Measurements from ENCODE around the gene PRUNE2. TPM values are rescaled to one million over a fixed set of nuclear protein-coding genes. Genes with fewer than 3 reads are reported as not detected.

The PRUNE2 gene
- total RNA-seq, 1 experiment from 2014 or later = 0.59 TPM

GRCh38 chr9:76926846-76927245 lies 20.9 kb upstream of the PRUNE2 start:
- Histone ChIP-seq H3K4me1 (ENCODE audit: control insufficient read depth in 1 of 2, insufficient read depth in 2 of 2, low read length in 2 of 2) (no peaks in the 10 kb centered on the region), H3K9ac (ENCODE audit: low read length) (no peak overlapping the region), H3K9me3 (ENCODE audit: control insufficient read depth in 1 of 2, insufficient read depth in 1 of 2, low read depth in 1 of 2, low read length in 2 of 2) (peaks cover 0 to 3% of the 10 kb centered on the region in 2 experiments; a peak in 1 of 4 replicates), H2AFZ (ENCODE audit: low read depth, low read length, poor library complexity, severe bottlenecking) (no peak overlapping the region), H3K4me2 (ENCODE audit: low read length) (no peak overlapping the region), H3K79me2 (ENCODE audit: insufficient read depth, low read length) (no peaks in the 10 kb centered on the region), H3K36me3 (ENCODE audit: control insufficient read depth in 1 of 2, insufficient read depth in 2 of 2, low read length in 2 of 2) (no peaks in the 10 kb centered on the region), H4K20me1 (ENCODE audit: insufficient read depth) (no peaks in the 10 kb centered on the region), H3K9me2 (ENCODE audit: insufficient read depth) (no peaks in the 10 kb centered on the region), H3K27ac (ENCODE audit: low read depth, low read length) (no peak overlapping the region), H3K27me3 (ENCODE audit: insufficient read depth, low read length) (no peaks in the 10 kb centered on the region), H3K4me3 (replicated peaks in 1 of 2; ENCODE audit: low read depth in 1 of 2, low read length in 2 of 2) (no peak overlapping the region)
- POLR2A ChIA-PET = no interaction called here
- TF ChIP-seq SIN3A (IDR thresholded peaks at IDR 0.05; ENCODE audit: low read depth) = no peak
- TF ChIP-seq FOSL1 (IDR thresholded peaks at IDR 0.05; ENCODE audit: low read depth) = no peak
- TF ChIP-seq ELF1 (IDR thresholded peaks at IDR 0.05; ENCODE audit: borderline replicate concordance, low read depth) = no peak
- TF ChIP-seq YY1 (IDR thresholded peaks at IDR 0.05; ENCODE audit: extremely low read depth, insufficient replicate concordance, low read depth, low read length) = no peak
- no peak for TF ChIP-seq EZH2phosphoT487 (IDR thresholded peaks at IDR 0.05; ENCODE audit: borderline replicate concordance)
- TF ChIP-seq POLR2AphosphoS5 (IDR thresholded peaks at IDR 0.05; ENCODE audit: low read depth, low read length) = no peak
- TF ChIP-seq EGR1 (IDR thresholded peaks at IDR 0.05; ENCODE audit: low read depth) = no peak
- TF ChIP-seq CBX3 (IDR thresholded peaks at IDR 0.05; ENCODE audit: low read depth) = no peak
- no peak for TF ChIP-seq CEBPB (IDR thresholded peaks at IDR 0.05; ENCODE audit: low read depth)
- TF ChIP-seq TCF7L2 (IDR thresholded peaks at IDR 0.05; ENCODE audit: borderline replicate concordance, extremely low read depth, insufficient read depth, insufficient read length) = no peak
- no peak for TF ChIP-seq POLR2A (IDR thresholded peaks at IDR 0.05; ENCODE audit: borderline replicate concordance, extremely low read depth, insufficient read depth, insufficient read length)
- TF ChIP-seq, protein P1, sequence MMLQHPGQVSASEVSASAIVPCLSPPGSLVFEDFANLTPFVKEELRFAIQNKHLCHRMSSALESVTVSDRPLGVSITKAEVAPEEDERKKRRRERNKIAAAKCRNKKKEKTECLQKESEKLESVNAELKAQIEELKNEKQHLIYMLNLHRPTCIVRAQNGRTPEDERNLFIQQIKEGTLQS (IDR thresholded peaks at IDR 0.05) = no peak
- no peak for TF ChIP-seq RAD21 (IDR thresholded peaks at IDR 0.05; ENCODE audit: low read depth)
- TF ChIP-seq, protein P2, sequence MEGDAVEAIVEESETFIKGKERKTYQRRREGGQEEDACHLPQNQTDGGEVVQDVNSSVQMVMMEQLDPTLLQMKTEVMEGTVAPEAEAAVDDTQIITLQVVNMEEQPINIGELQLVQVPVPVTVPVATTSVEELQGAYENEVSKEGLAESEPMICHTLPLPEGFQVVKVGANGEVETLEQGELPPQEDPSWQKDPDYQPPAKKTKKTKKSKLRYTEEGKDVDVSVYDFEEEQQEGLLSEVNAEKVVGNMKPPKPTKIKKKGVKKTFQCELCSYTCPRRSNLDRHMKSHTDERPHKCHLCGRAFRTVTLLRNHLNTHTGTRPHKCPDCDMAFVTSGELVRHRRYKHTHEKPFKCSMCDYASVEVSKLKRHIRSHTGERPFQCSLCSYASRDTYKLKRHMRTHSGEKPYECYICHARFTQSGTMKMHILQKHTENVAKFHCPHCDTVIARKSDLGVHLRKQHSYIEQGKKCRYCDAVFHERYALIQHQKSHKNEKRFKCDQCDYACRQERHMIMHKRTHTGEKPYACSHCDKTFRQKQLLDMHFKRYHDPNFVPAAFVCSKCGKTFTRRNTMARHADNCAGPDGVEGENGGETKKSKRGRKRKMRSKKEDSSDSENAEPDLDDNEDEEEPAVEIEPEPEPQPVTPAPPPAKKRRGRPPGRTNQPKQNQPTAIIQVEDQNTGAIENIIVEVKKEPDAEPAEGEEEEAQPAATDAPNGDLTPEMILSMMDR (IDR thresholded peaks at IDR 0.05 in 2 of 3, conservative IDR thresholded peaks at IDR 0.05 in 1 of 3; ENCODE audit: borderline replicate concordance in 1 of 3, insufficient read depth in 1 of 3, low read depth in 2 of 3, low read length in 2 of 3) = no peak
- no peak for TF ChIP-seq EZH2 (IDR thresholded peaks at IDR 0.05)
- no peak for TF ChIP-seq MAX (IDR thresholded peaks at IDR 0.05)
- no peak for TF ChIP-seq ZFX (IDR thresholded peaks at IDR 0.05)
- TF ChIP-seq ZNF274 (IDR thresholded peaks at IDR 0.05; ENCODE audit: low read depth, low read length) = no peak
- ATAC-seq = no peak
- intact Hi-C loops (cut with micrococcal nuclease) = no loop called here
- no TSS peak for BruUV-seq (replicated peaks)
- RAD21 ChIA-PET (ENCODE audit: low non-redundant PET in 1 of 2, low total read pairs in 2 of 2, uncharacterized antibody in 2 of 2, unreplicated experiment in 2 of 2) = no interaction called here
- CTCF ChIA-PET = no interaction called here
- DNase-seq (ENCODE audit: low read depth, low spot score) = no peak

Measured in HCT116 (cell line).